ENCODE measurements around the gene ZNF566. TPM values are rescaled to one million over a fixed set of nuclear protein-coding genes. Genes with fewer than 3 reads are reported as not detected.

The ZNF566 gene
- polyA plus RNA-seq, 1 donor (not counting 4 experiments of a cell fraction or from before 2014, with no cell fraction given) = 3.9 TPM

DNA sequence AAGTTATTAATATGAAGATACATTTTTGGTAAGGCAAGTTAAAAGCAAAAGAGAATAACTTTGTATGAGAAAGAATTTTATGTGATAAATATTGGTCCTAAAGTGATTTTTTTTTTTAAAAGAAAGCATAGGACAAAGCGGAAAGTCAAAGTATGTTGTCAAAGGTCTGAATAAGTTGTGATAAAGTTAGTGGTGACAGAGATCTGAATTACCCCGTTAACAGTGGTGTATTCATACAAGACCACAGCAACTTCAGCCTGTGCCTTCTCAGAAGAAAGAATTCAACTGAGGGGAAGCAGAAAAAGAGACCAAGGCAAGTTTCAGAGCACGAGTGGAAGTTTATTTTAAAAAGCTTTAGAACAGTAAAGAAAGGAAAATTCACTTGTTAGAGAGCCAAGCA lies 19.0 kb upstream of the ZNF566 start:
- no peaks in the 10 kb centered on the region for H3K79me2 ChIP-seq (ENCODE audit: control insufficient read depth, insufficient read depth, low read length)
- dilution Hi-C loops (cut with MboI; ENCODE audit: extremely low pct_ligation_motif_present, low sequenced_read_pairs) = no loop called here
- no peak for FAIRE-seq

DNA sequence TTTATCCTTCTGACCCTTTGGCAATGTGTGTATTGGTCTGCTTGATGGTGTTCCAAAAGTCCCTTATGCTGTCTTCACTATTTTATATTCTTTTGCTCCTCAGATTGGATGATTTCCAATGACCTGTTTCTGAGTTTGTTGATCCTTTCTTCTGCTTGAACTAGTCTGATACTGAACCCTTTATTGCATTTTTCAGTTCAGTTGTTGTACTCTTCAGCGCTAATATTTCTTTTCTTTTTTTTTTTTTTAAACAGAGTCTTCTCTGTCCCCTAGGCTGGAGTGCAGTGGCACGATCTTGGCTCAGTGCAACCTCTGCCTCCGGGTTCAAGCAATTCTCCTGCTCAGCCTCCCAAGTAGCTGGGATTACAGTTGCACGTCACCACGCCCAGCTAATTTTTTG lies 12.6 kb upstream of the ZNF566 start:
- Histone ChIP-seq H3K4me2 (ENCODE audit: control insufficient read depth, extremely low read depth, insufficient read depth, low read depth, low read length) (no peak overlapping the region), H3K4me1 (ENCODE audit: control insufficient read depth, extremely low read depth, insufficient read depth, low read length) (no peaks in the 10 kb centered on the region), H4K20me1 (ENCODE audit: control insufficient read depth, extremely low read depth, insufficient read depth, low read length) (no peaks in the 10 kb centered on the region), H3K36me3 (ENCODE audit: control insufficient read depth in 2 of 2, extremely low read depth in 1 of 2, insufficient read depth in 2 of 2, low read length in 2 of 2) (no peaks in the 10 kb centered on the region), H3K79me2 (ENCODE audit: control insufficient read depth, insufficient read depth, low read length) (no peaks in the 10 kb centered on the region), H3K4me3 (ENCODE audit: control insufficient read depth in 2 of 3, extremely low read depth in 1 of 3, insufficient read depth in 2 of 3, low read depth in 1 of 3, low read length in 3 of 3) (no peak overlapping the region), H3K27ac (ENCODE audit: control insufficient read depth, insufficient read depth, low read length) (no peak overlapping the region), H3K27me3 (ENCODE audit: control insufficient read depth, extremely low read depth, insufficient read depth, low read length) (no peaks in the 10 kb centered on the region), H3K9me3 (ENCODE audit: control insufficient read depth, low read depth, low read length) (peaks cover 1% of the 10 kb centered on the region), H3K9ac (ENCODE audit: control insufficient read depth, extremely low read depth, insufficient read depth, low read length) (no peak overlapping the region), H3K9me1 (ENCODE audit: control insufficient read depth, extremely low read depth, insufficient read depth, low read length) (no peaks in the 10 kb centered on the region), H2AFZ (ENCODE audit: control insufficient read depth, low read length) (no peak overlapping the region)
- DNase-seq (ENCODE audit: low read depth, low spot score) (no peak), FAIRE-seq (no peak)
- dilution Hi-C loops (cut with MboI; ENCODE audit: extremely low pct_ligation_motif_present, low sequenced_read_pairs) = no loop called here
- TF ChIP-seq, protein P1, sequence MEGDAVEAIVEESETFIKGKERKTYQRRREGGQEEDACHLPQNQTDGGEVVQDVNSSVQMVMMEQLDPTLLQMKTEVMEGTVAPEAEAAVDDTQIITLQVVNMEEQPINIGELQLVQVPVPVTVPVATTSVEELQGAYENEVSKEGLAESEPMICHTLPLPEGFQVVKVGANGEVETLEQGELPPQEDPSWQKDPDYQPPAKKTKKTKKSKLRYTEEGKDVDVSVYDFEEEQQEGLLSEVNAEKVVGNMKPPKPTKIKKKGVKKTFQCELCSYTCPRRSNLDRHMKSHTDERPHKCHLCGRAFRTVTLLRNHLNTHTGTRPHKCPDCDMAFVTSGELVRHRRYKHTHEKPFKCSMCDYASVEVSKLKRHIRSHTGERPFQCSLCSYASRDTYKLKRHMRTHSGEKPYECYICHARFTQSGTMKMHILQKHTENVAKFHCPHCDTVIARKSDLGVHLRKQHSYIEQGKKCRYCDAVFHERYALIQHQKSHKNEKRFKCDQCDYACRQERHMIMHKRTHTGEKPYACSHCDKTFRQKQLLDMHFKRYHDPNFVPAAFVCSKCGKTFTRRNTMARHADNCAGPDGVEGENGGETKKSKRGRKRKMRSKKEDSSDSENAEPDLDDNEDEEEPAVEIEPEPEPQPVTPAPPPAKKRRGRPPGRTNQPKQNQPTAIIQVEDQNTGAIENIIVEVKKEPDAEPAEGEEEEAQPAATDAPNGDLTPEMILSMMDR (optimal IDR thresholded peaks at IDR 0.05 in 1 of 3, IDR thresholded peaks at IDR 0.05 in 1 of 3, conservative IDR thresholded peaks at IDR 0.05 in 1 of 3; ENCODE audit: extremely low read depth in 1 of 3, insufficient read depth in 2 of 3, low read length in 3 of 3) = no peak
- TF ChIP-seq EZH2 (IDR thresholded peaks at IDR 0.05; ENCODE audit: low read length) = no peak

More for the DNA sequence above, 19.0 kb upstream of the ZNF566 start:
- no peak overlapping the region for H2AFZ ChIP-seq (ENCODE audit: control insufficient read depth, low read length)
- no peak overlapping the region for H3K4me2 ChIP-seq (ENCODE audit: control insufficient read depth, extremely low read depth, insufficient read depth, low read depth, low read length)
- H3K27ac ChIP-seq (ENCODE audit: control insufficient read depth, insufficient read depth, low read length) = no peak overlapping the region
- H3K9me3 ChIP-seq (ENCODE audit: control insufficient read depth, low read depth, low read length) = peaks cover 7% of the 10 kb centered on the region
- no peaks in the 10 kb centered on the region for H4K20me1 ChIP-seq (ENCODE audit: control insufficient read depth, extremely low read depth, insufficient read depth, low read length)
- H3K9ac ChIP-seq (ENCODE audit: control insufficient read depth, extremely low read depth, insufficient read depth, low read length) = no peak overlapping the region
- H3K4me3 ChIP-seq (ENCODE audit: control insufficient read depth in 2 of 3, extremely low read depth in 1 of 3, insufficient read depth in 2 of 3, low read depth in 1 of 3, low read length in 3 of 3) = no peak overlapping the region
- no peaks in the 10 kb centered on the region for H3K27me3 ChIP-seq (ENCODE audit: control insufficient read depth, extremely low read depth, insufficient read depth, low read length)
- no peaks in the 10 kb centered on the region for H3K36me3 ChIP-seq (ENCODE audit: control insufficient read depth in 2 of 2, extremely low read depth in 1 of 2, insufficient read depth in 2 of 2, low read length in 2 of 2)
- no peaks in the 10 kb centered on the region for H3K4me1 ChIP-seq (ENCODE audit: control insufficient read depth, extremely low read depth, insufficient read depth, low read length)
- no peak for TF ChIP-seq EZH2 (IDR thresholded peaks at IDR 0.05; ENCODE audit: low read length)
- TF ChIP-seq, protein P1 (optimal IDR thresholded peaks at IDR 0.05 in 1 of 3, IDR thresholded peaks at IDR 0.05 in 1 of 3, conservative IDR thresholded peaks at IDR 0.05 in 1 of 3; ENCODE audit: extremely low read depth in 1 of 3, insufficient read depth in 2 of 3, low read length in 3 of 3) = no peak
- DNase-seq (ENCODE audit: low read depth, low spot score) = no peak
- H3K9me1 ChIP-seq (ENCODE audit: control insufficient read depth, extremely low read depth, insufficient read depth, low read length) = no peaks in the 10 kb centered on the region

Data from keratinocyte (primary cell).